H9 (cell line): Measurements from ENCODE around the gene TBC1D4. TPM values are rescaled to one million over a fixed set of nuclear protein-coding genes. Genes with fewer than 3 reads are reported as not detected.

Experiments used
- DNase-seq: peaks from one replicate; pipeline ENCODE4 v3.0.0-alpha.2; 2017
- H2AFZ ChIP-seq: one replicate; pipeline ENCODE4 v1.6.1; 2013; ENCODE audit warnings: mild to moderate bottlenecking, low read length, control low read depth, moderate library complexity
- H2AK5ac ChIP-seq: 2 replicates; pipeline ENCODE4 v1.6.1; 2013; ENCODE audit warnings: low read length, control low read depth, mixed read lengths; ENCODE audit not compliant: insufficient read length
- H2BK120ac ChIP-seq: one replicate; pipeline ENCODE4 v1.6.1; 2013; ENCODE audit warnings: low read depth, mild to moderate bottlenecking, low read length, control low read depth, inconsistent platforms; ENCODE audit not compliant: poor library complexity, severe bottlenecking
- H2BK12ac ChIP-seq: 2 replicates; pipeline ENCODE4 v1.6.1; 2013; ENCODE audit warnings: low read length, control low read depth, mixed read lengths, low read depth; ENCODE audit not compliant: insufficient read length
- H2BK15ac ChIP-seq: 2 replicates; pipeline ENCODE4 v1.6.1; 2013; ENCODE audit warnings: low read depth, low read length, control low read depth
- H2BK20ac ChIP-seq: one replicate; pipeline ENCODE4 v1.6.1; 2013; ENCODE audit warnings: low read depth, mild to moderate bottlenecking, low read length, control low read depth, inconsistent platforms; ENCODE audit not compliant: poor library complexity, severe bottlenecking
- H2BK5ac ChIP-seq: 2 replicates; pipeline ENCODE4 v1.6.1; 2013; ENCODE audit warnings: low read length, control low read depth, mixed read lengths; ENCODE audit not compliant: insufficient read length
- H3K14ac ChIP-seq: 2 replicates; pipeline ENCODE4 v1.6.1; 2013; ENCODE audit warnings: low read length, control low read depth; ENCODE audit not compliant: insufficient read depth
- H3K18ac ChIP-seq: 2 replicates; pipeline ENCODE4 v1.6.1; 2013; ENCODE audit warnings: low read depth, mild to moderate bottlenecking, mixed read lengths, low read length, control low read depth; ENCODE audit not compliant: insufficient read length
- H3K23ac ChIP-seq: 2 replicates; pipeline ENCODE4 v1.6.1; 2013; ENCODE audit warnings: low read length, control low read depth, mixed read lengths, low read depth; ENCODE audit not compliant: insufficient read length
- H3K23me2 ChIP-seq: 2 replicates; pipeline ENCODE4 v1.6.1; 2013; ENCODE audit warnings: low read depth, mild to moderate bottlenecking, mixed read lengths, low read length, control low read depth; ENCODE audit not compliant: insufficient read length, poor library complexity, severe bottlenecking
- H3K27ac ChIP-seq: 2 replicates; pipeline ENCODE4 v1.5.1; 2013; ENCODE audit warnings: low read length, control low read depth, mixed read lengths, low read depth; ENCODE audit not compliant: insufficient read length
- H3K27me3 ChIP-seq: 2 replicates; pipeline ENCODE4 v1.6.1; 2013; ENCODE audit warnings: low read length, control low read depth, inconsistent platforms; ENCODE audit not compliant: insufficient read depth
- H3K4ac ChIP-seq: 2 replicates; pipeline ENCODE4 v1.6.1; 2013; ENCODE audit warnings: low read depth, mild to moderate bottlenecking, control low read depth, inconsistent platforms, low read length, moderate library complexity
- H3K4me1 ChIP-seq: 2 replicates; pipeline ENCODE4 v1.6.1; 2013; ENCODE audit warnings: low read length, control low read depth, inconsistent platforms; ENCODE audit not compliant: insufficient read depth
- H3K4me2 ChIP-seq: 2 replicates; pipeline ENCODE4 v1.6.1; 2013; ENCODE audit warnings: low read length, control low read depth, mixed read lengths; ENCODE audit not compliant: insufficient read length, insufficient read depth
- H3K56ac ChIP-seq: 2 replicates; pipeline ENCODE4 v1.6.1; 2013; ENCODE audit warnings: low read depth, mild to moderate bottlenecking, mixed read lengths, low read length, control low read depth; ENCODE audit not compliant: insufficient read length
- H3K79me1 ChIP-seq: 2 replicates; pipeline ENCODE4 v1.6.1; 2013; ENCODE audit warnings: low read depth, mild to moderate bottlenecking, moderate library complexity, low read length, control low read depth, inconsistent platforms; ENCODE audit not compliant: insufficient read depth, poor library complexity, severe bottlenecking
- H3K79me2 ChIP-seq: 2 replicates; pipeline ENCODE4 v1.6.1; 2013; ENCODE audit warnings: low read length, control low read depth, inconsistent platforms; ENCODE audit not compliant: insufficient read depth
- H3K9ac ChIP-seq: 2 replicates; pipeline ENCODE4 v1.6.1; 2013; ENCODE audit warnings: low read length, control low read depth, mixed read lengths; ENCODE audit not compliant: insufficient read length; ENCODE audit errors: extremely low read depth
- H3K9me3 ChIP-seq: one replicate; pipeline ENCODE4 v1.6.1; 2013; ENCODE audit warnings: low read depth, low read length, inconsistent platforms; ENCODE audit not compliant: control insufficient read depth
- H3T11ph ChIP-seq: one replicate; pipeline ENCODE4 v1.6.1; 2013; ENCODE audit warnings: mild to moderate bottlenecking, low read length, control low read depth, inconsistent platforms
- H4K20me1 ChIP-seq: one replicate; pipeline ENCODE4 v1.6.1; 2013; ENCODE audit not compliant: control insufficient read depth, insufficient read length, insufficient read depth
- H4K5ac ChIP-seq: 2 replicates; pipeline ENCODE4 v1.6.1; 2013; ENCODE audit warnings: low read depth, mild to moderate bottlenecking, mixed read lengths, low read length, control low read depth; ENCODE audit not compliant: insufficient read length
- H4K8ac ChIP-seq: replicated peaks from 2 replicates; pipeline ENCODE4 v1.6.1; 2013; ENCODE audit warnings: low read length, control low read depth, mixed read lengths, low read depth; ENCODE audit not compliant: insufficient read length
- H4K91ac ChIP-seq: 2 replicates; pipeline ENCODE4 v1.6.1; 2013; ENCODE audit warnings: low read depth, mild to moderate bottlenecking, moderate library complexity, mixed read lengths, low read length, control low read depth; ENCODE audit not compliant: insufficient read length
- H3K27ac Mint-ChIP-seq, 3 experiments: 2 replicates in 2 of 3; 3 replicates in 1 of 3; pipeline ENCODE4 v1.8.0; 2020 to 2021; ENCODE audit warnings: mixed read lengths in 3 of 3, mild to moderate bottlenecking in 1 of 3, moderate library complexity in 1 of 3
- H3K27me3 Mint-ChIP-seq: 2 replicates; pipeline ENCODE4 v1.8.0; 2021; ENCODE audit warnings: low read depth, mild to moderate bottlenecking, moderate library complexity, mixed read lengths
- H3K36me3 Mint-ChIP-seq, 3 experiments: 2 replicates in 2 of 3; 3 replicates in 1 of 3; pipeline ENCODE4 v1.8.0; 2020 to 2021; ENCODE audit warnings: low read depth in 3 of 3, mixed read lengths in 3 of 3; ENCODE audit not compliant: insufficient read depth in 1 of 3
- H3K4me1 Mint-ChIP-seq, 2 experiments: 2 replicates each; pipeline ENCODE4 v1.8.0; 2020; ENCODE audit warnings: mixed read lengths in 2 of 2
- H3K4me3 Mint-ChIP-seq, 2 experiments: 2 replicates in 1 of 2; 3 replicates in 1 of 2; pipeline ENCODE4 v1.8.0; 2020 to 2021; ENCODE audit warnings: mild to moderate bottlenecking in 2 of 2, mixed read lengths in 2 of 2, moderate library complexity in 1 of 2
- H3K9me3 Mint-ChIP-seq, 2 experiments: 2 replicates in 1 of 2; 3 replicates in 1 of 2; pipeline ENCODE4 v1.8.0; 2020; ENCODE audit warnings: mild to moderate bottlenecking in 2 of 2, mixed read lengths in 2 of 2, moderate library complexity in 1 of 2
- WGBS: extraction: QIAGEN DNeasy Blood & Tissue Kit; methylation state at CpG from one replicate; pipeline ENCODE4 v1.1.7; 2013; ENCODE audit warnings: missing lambda C conversion rate, low lambda C conversion rate, mixed read lengths; ENCODE audit not compliant: insufficient read length; ENCODE audit errors: extremely low coverage; 5-methylcytosine and 5-hydroxymethylcytosine counted together
- total RNA-seq: library from RNA; stranded (reverse); gene quantifications from 2 replicates; pipeline ENCODE4 v1.2.1, GENCODE V29; 2021
- TF ChIP-seq, protein P1 (sequence below): fragments of 200-600 bp; sonication (generic); conservative IDR thresholded peaks from 3 replicates; pipeline ENCODE4 v1.8.0; 2021; ENCODE audit warnings: antibody characterized with exemption, mild to moderate bottlenecking

The TBC1D4 gene
- total RNA-seq, 1 experiment from 2014 or later = 10.5 TPM

DNA sequence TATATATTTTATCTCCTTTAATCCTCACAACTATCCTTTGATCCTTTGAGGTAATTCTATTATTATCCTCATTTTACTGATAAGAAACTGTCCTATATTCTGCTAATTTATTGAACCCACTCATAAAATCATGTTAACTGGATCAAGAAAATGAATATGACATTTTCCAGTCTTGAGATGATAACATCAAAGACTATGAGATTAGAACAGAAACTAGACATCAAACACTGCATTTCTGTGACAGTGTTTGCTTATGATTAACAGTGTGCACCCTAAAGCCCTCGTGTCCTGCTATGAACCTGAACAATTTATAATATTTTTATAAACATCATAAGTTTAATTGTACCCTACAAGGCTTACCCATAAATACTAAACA, 96.3 kb downstream of the TBC1D4 start:
- H3K9me3 ChIP-seq = no peaks in the 10 kb centered on the region
- H2BK120ac ChIP-seq = no peak overlapping the region
- no peak overlapping the region for H2BK15ac ChIP-seq
- H3K18ac ChIP-seq = no peak overlapping the region
- H3K4me1 ChIP-seq = no peaks in the 10 kb centered on the region
- no peaks in the 10 kb centered on the region for H3K23me2 ChIP-seq
- H2BK20ac ChIP-seq = no peak overlapping the region
- no peak overlapping the region for H4K8ac ChIP-seq
- H3K4me2 ChIP-seq = no peak overlapping the region
- no peak overlapping the region for H3K23ac ChIP-seq
- Mint-ChIP-seq H3K4me3 (no peak overlapping the region), H3K27me3 (no peaks in the 10 kb centered on the region), H3K4me1 (peaks cover 0 to 5% of the 10 kb centered on the region in 2 experiments; a peak in 1 of 4 replicates), H3K9me3 (no peaks in the 10 kb centered on the region), H3K27ac (no peak overlapping the region), H3K36me3 (no peaks in the 10 kb centered on the region)
- no peak overlapping the region for H3K9ac ChIP-seq
- no peak overlapping the region for H2AK5ac ChIP-seq
- H4K20me1 ChIP-seq = no peaks in the 10 kb centered on the region
- H4K91ac ChIP-seq = no peak overlapping the region
- H3K79me1 ChIP-seq = no peaks in the 10 kb centered on the region
- H3T11ph ChIP-seq = no peak overlapping the region
- H3K27ac ChIP-seq = no peak overlapping the region
- H4K5ac ChIP-seq = no peak overlapping the region
- H3K14ac ChIP-seq = no peak overlapping the region
- no peak overlapping the region for H2BK12ac ChIP-seq
- H3K27me3 ChIP-seq = no peaks in the 10 kb centered on the region
- no peak overlapping the region for H3K4ac ChIP-seq
- H3K56ac ChIP-seq = no peak overlapping the region
- H3K79me2 ChIP-seq = no peaks in the 10 kb centered on the region; the same call in 1 of the 2 replicates
- H2AFZ ChIP-seq = no peak overlapping the region
- DNase-seq = no peak
- H2BK5ac ChIP-seq = no peak overlapping the region
- TF ChIP-seq, protein P1, sequence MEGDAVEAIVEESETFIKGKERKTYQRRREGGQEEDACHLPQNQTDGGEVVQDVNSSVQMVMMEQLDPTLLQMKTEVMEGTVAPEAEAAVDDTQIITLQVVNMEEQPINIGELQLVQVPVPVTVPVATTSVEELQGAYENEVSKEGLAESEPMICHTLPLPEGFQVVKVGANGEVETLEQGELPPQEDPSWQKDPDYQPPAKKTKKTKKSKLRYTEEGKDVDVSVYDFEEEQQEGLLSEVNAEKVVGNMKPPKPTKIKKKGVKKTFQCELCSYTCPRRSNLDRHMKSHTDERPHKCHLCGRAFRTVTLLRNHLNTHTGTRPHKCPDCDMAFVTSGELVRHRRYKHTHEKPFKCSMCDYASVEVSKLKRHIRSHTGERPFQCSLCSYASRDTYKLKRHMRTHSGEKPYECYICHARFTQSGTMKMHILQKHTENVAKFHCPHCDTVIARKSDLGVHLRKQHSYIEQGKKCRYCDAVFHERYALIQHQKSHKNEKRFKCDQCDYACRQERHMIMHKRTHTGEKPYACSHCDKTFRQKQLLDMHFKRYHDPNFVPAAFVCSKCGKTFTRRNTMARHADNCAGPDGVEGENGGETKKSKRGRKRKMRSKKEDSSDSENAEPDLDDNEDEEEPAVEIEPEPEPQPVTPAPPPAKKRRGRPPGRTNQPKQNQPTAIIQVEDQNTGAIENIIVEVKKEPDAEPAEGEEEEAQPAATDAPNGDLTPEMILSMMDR = no peak
- no CpG with 5 or more reads among the region's 1 CpG for WGBS
